Osteocyte (in vitro differentiated cells): ENCODE data around the gene OMG. TPM values are rescaled to one million over a fixed set of nuclear protein-coding genes. Genes with fewer than 3 reads are reported as not detected.

Experiments
- DNase-seq: peaks from one replicate; pipeline ENCODE4 v3.0.0; 2021; ENCODE audit warnings: mixed read lengths; ENCODE audit not compliant: unreplicated experiment; ENCODE audit errors: extremely low spot score
- H3K27ac Mint-ChIP-seq: one replicate; pipeline ENCODE4 v1.8.0; 2021; ENCODE audit warnings: mild to moderate bottlenecking, mixed read lengths; ENCODE audit not compliant: unreplicated experiment
- H3K27me3 Mint-ChIP-seq: one replicate; pipeline ENCODE4 v1.8.0; 2021; ENCODE audit warnings: mixed read lengths; ENCODE audit not compliant: unreplicated experiment
- H3K36me3 Mint-ChIP-seq: one replicate; pipeline ENCODE4 v1.8.0; 2021; ENCODE audit warnings: mixed read lengths; ENCODE audit not compliant: unreplicated experiment
- H3K4me1 Mint-ChIP-seq: one replicate; pipeline ENCODE4 v1.8.0; 2021; ENCODE audit warnings: mixed read lengths; ENCODE audit not compliant: unreplicated experiment
- H3K4me3 Mint-ChIP-seq: one replicate; pipeline ENCODE4 v1.8.0; 2021; ENCODE audit warnings: mild to moderate bottlenecking, moderate library complexity, mixed read lengths; ENCODE audit not compliant: unreplicated experiment
- H3K9me3 Mint-ChIP-seq: one replicate; pipeline ENCODE4 v1.8.0; 2021; ENCODE audit warnings: mixed read lengths; ENCODE audit not compliant: unreplicated experiment
- CTCF ChIP-seq: fragments of 200-600 bp; sonication (generic); IDR thresholded peaks from 2 replicates; pipeline ENCODE4 v1.5.0; 2021; ENCODE audit warnings: antibody characterized with exemption, mild to moderate bottlenecking, moderate library complexity
- total RNA-seq: library from RNA; stranded (reverse); gene quantifications from 2 replicates; pipeline ENCODE4 v1.2.1, GENCODE V29; 2021

The OMG gene
- total RNA-seq, 1 donor from 2014 or later: not detected

- no peak for DNase-seq
- TF ChIP-seq CTCF: no peak
- no peak overlapping the region for H3K4me3 Mint-ChIP-seq
- no peaks in the 10 kb centered on the region for H3K27me3 Mint-ChIP-seq
- no peaks in the 10 kb centered on the region for H3K9me3 Mint-ChIP-seq
- peaks cover 25% of the 10 kb centered on the region for H3K4me1 Mint-ChIP-seq
- peak overlapping the region; percentile 54 for H3K27ac Mint-ChIP-seq
- H3K36me3 Mint-ChIP-seq: peaks cover 25% of the 10 kb centered on the region
Observed at GRCh38 chr17:31327534-31328159, 30.6 kb upstream of the OMG start.

GRCh38 chr17:31323551-31323950 lies 26.5 kb upstream of the OMG start:
- H3K4me3 Mint-ChIP-seq: no peak overlapping the region
- H3K36me3 Mint-ChIP-seq: peaks cover 17% of the 10 kb centered on the region
- H3K4me1 Mint-ChIP-seq: peaks cover 29% of the 10 kb centered on the region
- no peaks in the 10 kb centered on the region for H3K27me3 Mint-ChIP-seq
- no peak for DNase-seq
- H3K27ac Mint-ChIP-seq: no peak overlapping the region
- no peaks in the 10 kb centered on the region for H3K9me3 Mint-ChIP-seq
- TF ChIP-seq CTCF: no peak

- Mint-ChIP-seq H3K36me3 (peaks cover 12% of the 10 kb centered on the region), H3K4me3 (no peak overlapping the region), H3K9me3 (no peaks in the 10 kb centered on the region), H3K27ac (peak overlapping the region; percentile 43), H3K27me3 (no peaks in the 10 kb centered on the region), H3K4me1 (peaks cover 15% of the 10 kb centered on the region)
- TF ChIP-seq CTCF: no peak
- no peak for DNase-seq
Observed at GRCh38 chr17:31321966-31322365, 24.9 kb upstream of the OMG start.

GRCh38 chr17:31321481-31321880 lies 24.4 kb upstream of the OMG start, which contains the start of gene EVI2A:
TSS of gene EVI2A (minus strand) at chr17:31321622. CDS start at chr17:31319013, 2,609 bp downstream.
- Mint-ChIP-seq H3K27me3 (no peaks in the 10 kb centered on the region), H3K4me3 (no peak within 1 kb of the TSS), H3K9me3 (no peaks in the 10 kb centered on the region), H3K27ac (peak within 1 kb of the TSS; percentile 43), H3K4me1 (peaks cover 14% of the 10 kb centered on the region), H3K36me3 (peaks cover 10% of the 10 kb centered on the region)
- no peak for TF ChIP-seq CTCF
- no peak for DNase-seq

- Mint-ChIP-seq H3K27ac (peak overlapping the region; percentile 9), H3K27me3 (no peaks in the 10 kb centered on the region), H3K4me1 (peaks cover 13% of the 10 kb centered on the region), H3K4me3 (no peak overlapping the region), H3K9me3 (no peaks in the 10 kb centered on the region), H3K36me3 (peaks cover 5% of the 10 kb centered on the region)
- DNase-seq: no peak
- TF ChIP-seq CTCF: no peak
Observed at GRCh38 chr17:31320791-31321190, 23.8 kb upstream of the OMG start.
